KG1 (cell line): Measurements from ENCODE around the gene HSD17B14.
A peak's percentile ranks its signal among the peaks of the same experiment; 100 is the strongest.
"Not testable (repeated sequence)": the region's sequence is repeated elsewhere in the genome, so short reads cannot be mapped to it uniquely, and the experiment has no call there.

Source experiments
- DNase-seq: peaks from one replicate; lab custom pipeline; 2025; lab: John Stamatoyannopoulos, UW

HSD17B14 gene

DNA sequence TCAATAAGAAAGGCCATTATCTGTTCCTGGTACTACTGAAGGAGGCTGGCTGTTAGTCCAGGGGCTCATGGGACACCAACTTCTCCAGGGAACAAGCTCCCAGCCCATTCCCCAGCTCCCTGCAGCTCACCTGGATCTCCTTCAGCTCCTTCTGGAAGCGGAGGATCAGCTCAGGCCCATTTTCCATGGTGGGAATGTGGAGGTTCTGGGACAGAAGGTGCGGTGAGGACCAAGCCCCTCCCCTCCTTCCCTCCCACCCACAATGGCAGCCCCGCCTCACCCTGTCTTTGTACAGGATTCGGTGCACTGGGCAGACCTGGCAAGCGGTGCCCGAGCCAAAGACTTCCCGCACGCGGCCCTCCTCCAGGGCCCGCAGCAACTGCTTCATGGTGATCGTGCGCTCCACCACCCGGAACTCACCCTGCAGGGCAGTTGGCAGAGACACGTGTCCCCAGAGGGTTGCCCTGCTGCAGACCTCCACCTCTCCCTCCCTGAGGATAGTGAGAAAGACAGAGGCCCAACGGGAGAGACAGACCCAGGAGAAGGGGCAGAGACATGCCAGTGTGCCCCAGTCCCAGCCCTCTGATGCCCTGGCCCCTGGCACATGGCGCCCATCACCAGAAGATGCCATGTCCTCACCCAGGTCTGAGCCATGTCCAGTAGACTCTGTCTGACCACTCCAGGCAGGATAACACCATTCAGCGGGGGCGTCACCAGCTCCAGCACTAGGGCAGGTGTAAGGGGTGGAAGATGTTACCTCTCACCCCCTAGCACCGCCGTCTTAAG is 39.8 kb downstream of the HSD17B14 start:
- DNase-seq, result no peak

DNA sequence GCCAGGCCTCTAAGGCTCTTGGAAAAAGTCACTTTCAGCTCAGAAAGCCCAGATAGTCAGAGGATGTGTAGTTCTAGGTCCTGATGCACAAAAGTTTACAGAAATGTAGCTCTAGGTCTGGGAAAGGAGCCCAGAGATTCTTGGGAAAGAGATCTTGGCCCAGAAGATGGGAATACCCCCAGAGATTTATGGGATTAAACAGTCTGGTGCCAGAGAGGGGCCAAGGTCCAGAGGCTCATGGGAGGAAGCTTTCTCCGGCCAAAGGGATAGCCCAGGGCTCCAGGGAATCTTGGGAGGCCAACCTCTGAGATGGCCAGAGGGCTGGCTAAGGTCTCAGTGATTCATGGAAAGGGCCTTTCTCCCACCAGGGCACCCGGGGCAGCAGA is 40.6 kb downstream of the HSD17B14 start:
- no peak for DNase-seq

DNA sequence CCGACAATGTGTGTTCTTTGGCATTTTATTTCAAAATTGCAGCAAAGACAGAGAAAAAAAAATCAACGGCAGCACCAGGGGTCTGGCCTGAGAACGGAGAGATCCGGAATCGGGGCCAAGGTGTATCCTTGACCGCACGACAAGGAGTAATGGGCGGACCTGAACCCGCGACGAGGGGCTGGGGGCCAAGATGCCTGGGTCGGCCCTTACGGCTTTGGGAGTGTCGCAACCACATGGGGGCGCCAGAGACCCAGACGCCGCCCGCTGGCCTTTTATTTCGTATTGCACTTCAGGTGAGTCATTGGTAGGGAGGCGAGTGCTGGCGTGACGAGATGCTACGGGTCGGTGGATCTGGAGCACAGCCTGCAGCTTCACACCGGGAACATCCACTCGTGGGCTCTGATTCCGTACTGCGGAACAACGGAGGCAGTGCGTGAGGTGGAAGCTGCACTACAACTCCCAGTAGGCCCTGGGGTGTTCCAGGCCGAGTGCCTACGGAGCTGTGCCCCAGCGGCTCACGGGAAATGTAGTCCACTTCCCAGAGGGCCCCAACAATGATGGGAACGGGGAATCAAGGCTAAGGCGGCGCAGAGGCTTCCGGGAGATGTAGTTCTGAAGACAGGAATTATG is 41.1 kb downstream of the HSD17B14 start:
- DNase-seq, result peak; percentile 68

DNA sequence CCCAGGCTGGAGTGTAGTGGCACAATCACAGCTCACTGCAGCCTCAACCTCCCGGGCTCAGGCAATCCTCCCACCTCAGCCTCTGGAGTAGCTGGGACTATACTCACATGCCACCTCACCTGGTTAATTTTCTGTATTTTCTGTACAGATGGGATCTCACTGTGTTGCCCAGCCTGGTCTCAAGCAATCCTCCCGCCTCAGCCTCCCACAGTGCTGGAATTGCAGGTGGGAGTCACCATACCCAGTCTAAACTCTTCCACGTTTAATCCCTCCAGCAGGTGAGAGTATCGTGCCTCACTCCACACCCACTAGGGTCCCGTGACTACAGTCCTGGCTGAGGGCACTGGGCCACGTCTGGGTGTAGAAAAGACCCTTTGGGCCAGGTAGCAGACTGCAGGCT is 42.0 kb downstream of the HSD17B14 start:
- no peak for DNase-seq

DNA sequence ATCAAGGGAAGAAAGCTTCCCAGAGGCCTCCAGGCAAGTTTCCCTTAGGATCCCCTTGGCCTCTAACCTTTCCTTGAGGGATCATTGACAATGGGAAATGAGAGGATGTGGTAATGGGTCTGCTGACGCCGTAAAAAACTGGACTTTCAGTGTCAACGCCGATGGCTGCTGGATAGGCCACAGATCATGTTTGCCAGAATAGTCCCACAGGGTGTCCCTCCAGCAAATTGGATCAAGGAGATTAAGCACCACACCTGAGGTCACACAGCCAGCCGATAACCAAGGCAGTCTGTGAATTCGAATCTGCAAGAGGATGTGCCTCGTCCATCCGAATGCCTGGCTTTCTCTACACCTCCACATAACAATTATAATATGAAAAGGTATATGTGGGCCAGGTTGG is 43.0 kb downstream of the HSD17B14 start:
- no peak for DNase-seq

DNA sequence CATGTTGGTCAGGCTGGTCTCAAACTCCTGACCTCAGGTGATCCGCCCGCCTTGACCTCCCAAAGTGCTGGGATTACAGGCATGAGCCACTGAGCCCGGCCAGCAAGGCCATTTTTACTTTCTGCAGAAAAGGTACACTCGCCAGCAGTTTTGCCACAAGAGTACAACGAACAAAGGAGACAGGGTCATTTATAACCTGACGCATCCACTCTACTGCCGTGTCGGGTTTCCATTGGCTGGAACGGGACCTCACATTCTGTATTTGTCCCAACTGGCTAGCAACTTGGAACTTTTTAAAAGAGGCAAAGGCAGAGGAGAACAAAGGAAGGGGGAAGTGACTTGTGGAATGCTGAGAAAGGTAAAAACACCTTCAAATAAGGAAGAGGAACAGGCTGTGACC is 49.0 kb downstream of the HSD17B14 start:
- not testable (repeated sequence) for DNase-seq

DNA sequence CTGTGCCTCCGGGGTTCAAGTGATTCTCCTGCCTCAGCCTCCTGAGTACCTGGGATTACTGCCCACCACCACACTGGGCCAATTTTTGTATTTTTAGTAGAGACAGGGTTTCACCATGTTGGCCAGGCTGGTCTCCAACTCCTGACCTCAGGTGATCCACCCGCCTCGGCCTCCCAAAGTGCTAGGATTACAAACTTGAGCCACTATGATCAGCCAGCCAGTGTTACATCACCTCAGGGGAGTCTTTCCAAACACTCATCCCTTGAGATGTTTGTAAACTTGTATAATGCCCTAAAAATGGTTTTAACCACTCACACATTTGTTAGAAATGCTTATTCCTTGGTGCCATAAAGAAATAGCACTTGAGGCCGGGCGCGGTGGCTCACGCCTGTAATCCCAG is 49.9 kb downstream of the HSD17B14 start:
- not testable (repeated sequence) for DNase-seq

DNA sequence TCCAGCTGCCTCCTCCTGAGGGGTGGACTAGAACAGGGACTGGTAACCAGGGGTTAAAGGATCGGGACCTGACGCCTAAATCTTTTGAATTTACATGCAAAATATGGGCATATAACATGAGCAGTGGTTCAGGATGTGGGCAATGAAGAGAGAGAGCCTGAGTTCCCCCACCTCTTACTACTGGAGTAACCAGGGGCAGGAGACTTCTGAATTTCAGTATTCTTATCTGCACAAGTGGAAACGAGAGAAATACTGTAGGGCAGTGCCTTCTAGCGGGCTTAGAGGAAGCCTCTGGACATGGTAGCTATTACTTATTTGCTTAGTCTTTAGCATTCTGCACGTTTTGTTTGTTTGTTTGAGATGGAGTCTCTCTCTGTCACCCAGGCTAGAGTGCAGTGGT is 51.8 kb downstream of the HSD17B14 start:
- DNase-seq, result no peak

DNA sequence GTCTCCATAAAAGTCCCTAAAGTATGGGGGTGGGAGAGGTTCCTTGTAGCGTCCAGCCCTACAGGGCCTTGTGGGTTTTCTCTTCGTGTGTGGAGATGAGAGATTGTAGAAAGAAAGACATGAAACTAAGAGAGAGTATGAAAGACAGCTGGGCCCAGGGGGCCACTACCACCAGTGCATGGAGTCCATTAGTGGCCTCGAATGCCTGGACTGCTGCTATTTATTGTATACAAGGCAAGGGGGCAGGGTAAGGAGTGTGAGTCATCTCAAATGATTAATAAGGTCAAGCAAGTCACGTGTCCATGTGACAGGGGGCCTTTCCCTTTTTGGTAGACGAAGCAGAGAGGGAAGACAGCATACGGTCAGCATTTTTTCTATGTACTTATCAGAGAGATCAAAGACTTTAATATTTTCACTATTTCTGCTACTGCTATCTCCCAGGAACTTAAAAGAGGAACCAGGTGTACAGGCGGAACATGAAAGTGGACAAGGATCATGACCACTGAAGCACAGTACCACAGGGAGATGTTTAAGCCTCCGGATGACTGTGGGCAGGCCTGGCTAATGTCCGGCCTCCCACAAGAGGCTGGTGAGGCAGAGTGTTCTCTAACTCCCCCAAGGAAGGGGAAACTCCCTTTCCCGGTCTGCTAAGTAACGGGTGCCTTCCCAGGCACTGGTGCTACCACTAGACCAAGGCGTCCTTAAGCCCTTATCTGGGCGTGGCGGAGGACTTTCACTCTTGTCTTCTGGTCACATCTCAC is 55.5 kb downstream of the HSD17B14 start:
- DNase-seq, result no peak

DNA sequence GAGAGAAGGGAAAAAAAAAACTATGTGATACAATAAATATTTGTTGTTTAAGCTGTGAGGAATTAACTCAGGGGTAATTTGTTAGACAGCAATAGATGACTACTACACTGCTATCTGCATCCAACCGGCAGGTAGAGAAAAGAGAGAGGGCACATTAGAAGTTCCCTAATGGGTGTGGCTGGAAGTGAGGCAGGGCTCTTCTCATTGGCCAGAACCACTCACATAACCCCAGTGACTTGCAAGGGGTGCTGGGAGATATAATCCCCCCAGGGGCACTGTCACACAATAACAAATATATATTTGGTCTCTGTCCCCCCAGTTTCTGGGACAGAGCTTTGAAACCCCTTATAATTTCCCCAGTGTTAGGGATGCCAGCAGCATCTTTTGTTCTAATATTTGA is 56.7 kb downstream of the HSD17B14 start:
- no peak for DNase-seq

DNA sequence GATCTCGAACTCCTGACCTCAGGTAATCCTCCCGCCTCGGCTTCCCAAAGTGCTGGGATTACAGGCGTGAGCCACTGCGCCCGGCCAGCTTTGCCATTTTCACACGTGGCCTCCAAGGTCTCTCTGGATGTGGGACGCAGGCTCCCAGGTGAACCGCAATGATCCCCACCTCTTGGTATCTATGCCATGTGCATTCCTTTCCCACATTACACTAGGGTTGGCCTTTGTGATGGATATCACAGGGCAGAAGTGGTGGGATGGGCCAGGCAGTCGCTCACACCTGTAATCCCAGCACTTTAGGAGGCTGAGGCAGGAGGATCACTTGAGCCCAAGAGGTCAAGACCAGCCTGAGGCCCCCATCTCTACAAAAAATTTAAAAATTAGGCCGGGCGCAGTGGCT is 58.6 kb downstream of the HSD17B14 start:
- DNase-seq, result no peak

DNA sequence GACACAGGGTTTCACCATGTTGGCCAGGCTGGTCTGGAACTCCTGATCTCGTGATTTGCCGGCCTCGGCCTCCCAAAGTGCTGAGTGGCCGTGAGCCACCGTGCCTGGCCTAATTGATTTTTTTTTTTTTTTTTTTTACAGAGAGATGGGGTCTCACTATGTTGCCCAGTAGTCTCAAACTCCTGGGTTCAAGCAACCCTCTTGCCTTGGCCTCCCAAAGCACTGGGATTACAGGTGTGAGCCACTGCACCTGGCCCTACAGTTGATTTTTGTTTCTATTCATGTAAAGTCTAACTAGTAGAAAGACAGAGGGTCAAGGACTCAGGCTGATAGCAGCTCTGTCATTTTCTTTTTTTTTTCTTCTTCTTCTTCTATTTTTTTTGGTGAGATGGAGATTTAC is 59.2 kb downstream of the HSD17B14 start:
- no peak for DNase-seq

DNA sequence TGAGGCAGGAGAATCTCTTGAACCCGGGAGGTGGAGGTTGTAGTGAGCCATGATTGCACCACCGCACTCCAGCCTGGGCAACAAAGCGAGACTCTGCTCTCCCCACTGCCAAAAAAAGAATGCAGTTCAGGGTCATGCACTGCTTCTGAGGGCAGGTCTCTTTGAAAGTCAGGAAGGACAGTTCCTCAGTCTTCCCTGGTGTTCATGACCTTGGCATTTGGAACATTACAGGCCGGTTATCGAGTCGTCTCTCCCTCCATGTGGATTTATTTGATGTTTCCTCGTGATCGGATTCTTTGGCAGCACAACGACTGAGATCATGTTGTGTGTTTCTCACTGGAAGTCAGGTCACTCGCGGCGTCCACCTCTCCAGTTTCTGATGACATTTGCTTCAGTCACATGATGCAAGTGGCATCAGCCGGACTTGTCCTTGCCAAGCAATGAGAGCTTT is 63.8 kb downstream of the HSD17B14 start:
- DNase-seq, result no peak

DNA sequence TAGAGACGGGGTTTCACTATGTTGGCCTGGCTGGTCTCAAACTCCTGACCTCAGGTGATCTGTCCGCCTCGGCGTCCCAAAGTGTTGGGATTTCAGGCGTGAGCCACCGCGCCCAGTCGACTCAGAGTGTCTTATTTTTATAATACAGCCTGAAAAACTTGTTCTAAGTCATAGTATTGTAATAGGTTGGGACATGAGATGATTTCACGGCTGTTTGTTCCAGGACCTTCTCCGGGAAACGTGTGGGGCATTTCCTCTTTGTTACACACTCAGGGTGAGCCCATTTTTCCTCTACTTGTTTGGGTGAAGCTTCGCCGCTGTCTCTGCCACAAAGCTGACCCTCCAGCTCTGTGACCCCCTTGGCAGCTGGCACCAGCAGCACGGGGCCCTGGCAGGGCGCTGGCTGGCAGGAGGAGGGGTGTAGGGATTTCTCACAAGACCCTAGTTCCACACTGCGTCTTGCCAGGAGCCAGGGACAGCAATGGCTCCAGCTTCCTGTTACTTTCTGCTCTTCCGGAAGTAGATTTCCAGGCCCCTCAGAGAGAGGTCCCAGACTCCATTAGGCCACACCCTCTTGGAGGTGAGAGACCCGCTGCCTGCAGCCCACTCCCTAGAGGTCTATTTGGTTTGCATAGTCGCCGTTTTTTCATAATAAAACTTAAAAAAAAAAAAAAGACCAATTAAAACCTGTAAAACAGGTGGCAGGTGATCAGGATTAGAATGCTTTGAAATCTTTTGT is 65.4 kb downstream of the HSD17B14 start:
- DNase-seq, result no peak

DNA sequence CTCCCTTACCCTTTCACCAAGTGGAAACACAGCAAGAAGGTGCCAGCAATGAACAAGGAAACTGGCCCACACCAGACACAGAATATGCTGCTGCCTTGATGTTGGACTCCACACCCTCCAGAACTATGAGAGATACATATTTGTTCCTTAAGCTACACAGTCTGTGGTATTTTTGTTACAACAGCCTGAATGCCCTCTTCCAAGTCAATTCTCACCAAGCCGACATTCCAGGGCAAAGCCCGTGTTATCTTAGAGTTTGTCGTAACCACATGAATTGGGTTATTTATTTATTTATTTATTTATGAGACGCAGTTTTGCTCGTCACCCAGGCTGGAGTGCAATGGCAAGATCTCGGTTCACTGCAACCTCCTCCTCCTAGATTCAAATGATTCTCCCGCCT is 66.0 kb downstream of the HSD17B14 start:
- DNase-seq, result no peak

DNA sequence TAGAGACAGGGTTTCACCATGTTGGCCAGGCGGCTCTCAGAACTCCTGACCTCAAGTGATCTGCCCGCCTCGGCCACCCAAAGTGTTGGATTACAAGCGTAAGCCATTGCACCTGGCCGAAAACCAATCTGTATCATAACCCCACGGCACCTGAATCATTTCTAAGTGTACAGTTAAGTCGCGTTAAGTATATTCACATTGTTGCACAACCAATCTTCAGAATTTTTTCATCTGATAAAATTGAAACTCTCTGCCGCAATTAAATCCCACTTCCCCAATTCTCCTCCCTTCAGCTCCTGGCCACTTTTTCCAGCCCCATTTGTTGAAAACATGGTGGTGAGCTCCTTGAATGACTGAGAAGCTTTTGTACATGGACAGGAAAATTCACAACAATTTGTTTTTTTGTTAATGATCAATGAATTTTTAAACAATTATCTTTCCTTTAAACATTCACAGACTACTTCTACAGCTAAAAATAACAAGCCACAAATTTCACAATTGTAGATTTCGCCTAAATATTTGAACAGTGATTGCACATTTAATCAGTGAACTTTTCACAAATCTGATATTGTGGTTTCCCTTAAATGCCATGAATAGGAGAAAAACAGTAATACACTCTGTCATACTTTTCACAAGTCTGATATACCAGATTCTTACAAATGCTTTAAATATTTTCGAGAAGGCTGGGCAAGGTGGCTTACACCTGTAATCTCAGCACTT is 67.1 kb downstream of the HSD17B14 start:
- no peak for DNase-seq

DNA sequence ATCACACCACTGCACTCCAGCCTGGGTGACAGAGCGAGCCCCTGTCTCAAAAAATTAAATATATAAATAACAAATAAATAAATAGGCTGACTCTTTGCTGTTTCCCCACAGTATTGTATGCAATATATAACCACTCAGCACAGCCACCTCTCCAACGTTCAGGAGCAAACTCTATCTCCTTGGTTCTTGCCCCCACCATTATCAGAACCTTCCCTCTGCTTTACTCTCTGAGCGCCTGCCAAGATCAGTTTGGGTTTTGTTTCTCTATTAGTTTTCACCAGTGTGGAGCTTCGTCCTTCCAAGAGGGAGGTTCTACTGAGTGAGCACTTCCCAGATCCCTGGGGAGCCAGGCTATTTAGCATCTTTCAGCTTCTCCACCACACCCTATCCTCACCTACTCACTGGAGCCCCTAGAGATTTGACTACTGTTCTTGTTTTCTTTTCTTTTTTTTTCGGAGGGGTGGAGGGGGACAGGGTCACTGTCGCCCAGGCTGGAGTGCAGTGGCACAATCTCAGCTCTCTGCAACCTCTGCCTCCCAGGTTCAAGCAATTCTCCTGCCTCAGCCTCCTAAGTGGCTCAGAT is 68.0 kb downstream of the HSD17B14 start:
- not testable (repeated sequence) for DNase-seq

DNA sequence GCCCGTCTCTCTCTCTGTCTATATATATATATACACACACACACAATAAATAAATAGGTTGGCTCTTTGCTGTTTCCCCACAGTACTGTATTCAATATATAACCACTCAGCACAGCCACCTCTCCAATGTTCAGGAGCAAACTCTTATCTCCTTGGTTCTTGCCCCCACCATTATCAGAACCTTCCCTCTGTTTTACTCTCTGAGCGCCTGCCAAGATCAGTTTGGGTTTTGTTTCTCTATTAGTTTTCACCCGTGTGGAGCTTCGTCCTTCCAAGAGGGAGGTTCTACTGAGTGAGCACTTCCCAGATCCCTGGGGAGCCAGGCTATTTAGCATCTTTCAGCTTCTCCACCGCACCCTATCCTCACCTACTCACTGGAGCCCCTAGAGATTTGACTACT is 70.5 kb downstream of the HSD17B14 start:
- not testable (repeated sequence) for DNase-seq
